ENCODE measurements around the gene HPS1. TPM values are rescaled to one million over a fixed set of nuclear protein-coding genes. Genes with fewer than 3 reads are reported as not detected.

Gene HPS1
- total RNA-seq, 1 experiment from 2014 or later, result 47.4 TPM

- Histone ChIP-seq H2AFZ (ENCODE audit: low read length) (no peak overlapping the region), H3K14ac (ENCODE audit: insufficient read depth, low read length) (no peak overlapping the region), H4K91ac (ENCODE audit: insufficient read length, low read depth, low read length) (no peak overlapping the region), H3K23ac (ENCODE audit: insufficient read length, low read depth, low read length) (no peak overlapping the region), H3T11ph (ENCODE audit: low read length) (no peak overlapping the region), H2BK120ac (ENCODE audit: low read depth, low read length, poor library complexity, severe bottlenecking) (no peak overlapping the region), H4K20me1 (ENCODE audit: control insufficient read depth, insufficient read depth, insufficient read length) (no peaks in the 10 kb centered on the region), H3K56ac (ENCODE audit: insufficient read length, low read depth, low read length) (no peak overlapping the region), H3K9me3 (ENCODE audit: control insufficient read depth, low read depth, low read length) (no peaks in the 10 kb centered on the region), H2BK5ac (ENCODE audit: insufficient read length, low read length) (no peak overlapping the region), H3K4me2 (ENCODE audit: insufficient read depth, insufficient read length, low read length) (no peak overlapping the region), H2BK20ac (ENCODE audit: low read depth, low read length, poor library complexity, severe bottlenecking) (no peak overlapping the region), H2BK12ac (ENCODE audit: insufficient read length, low read depth, low read length) (no peak overlapping the region), H2BK15ac (ENCODE audit: low read depth, low read length) (no peak overlapping the region), H2AK5ac (ENCODE audit: insufficient read length, low read length) (no peak overlapping the region), H3K4ac (ENCODE audit: low read depth, low read length) (no peak overlapping the region), H3K27me3 (ENCODE audit: insufficient read depth, low read length) (no peaks in the 10 kb centered on the region), H3K27ac (ENCODE audit: insufficient read length, low read depth, low read length) (no peak overlapping the region), H3K23me2 (ENCODE audit: insufficient read length, low read depth, low read length, poor library complexity, severe bottlenecking) (no peaks in the 10 kb centered on the region), H3K79me1 (ENCODE audit: insufficient read depth, low read depth, low read length, poor library complexity, severe bottlenecking) (no peaks in the 10 kb centered on the region), H3K18ac (ENCODE audit: insufficient read length, low read depth, low read length) (no peak overlapping the region), H4K5ac (ENCODE audit: insufficient read length, low read depth, low read length) (no peak overlapping the region), H3K4me1 (ENCODE audit: insufficient read depth, low read length) (no peaks in the 10 kb centered on the region), H4K8ac (replicated peaks; ENCODE audit: insufficient read length, low read depth, low read length) (no peak overlapping the region), H3K79me2 (ENCODE audit: insufficient read depth, low read length) (no peaks in the 10 kb centered on the region), H3K9ac (ENCODE audit: extremely low read depth, insufficient read length, low read length) (no peak overlapping the region)
- DNase-seq, result no peak
- WGBS (ENCODE audit: extremely low coverage, insufficient read length, low lambda C conversion rate), result no CpG with 5 or more reads among the region's 2 CpGs
- Mint-ChIP-seq H3K27me3 (ENCODE audit: low read depth) (peaks cover 7% of the 10 kb centered on the region), H3K36me3 (ENCODE audit: insufficient read depth in 1 of 3, low read depth in 3 of 3) (peaks cover 0 to 9% (median 0%) of the 10 kb centered on the region in 3 experiments; a peak in 3 of 7 replicates), H3K4me1 (0 out of 4 replicates have a peak, but pooled peaks cover 0 to 3% of the 10 kb centered on the region in 2 experiments), H3K4me3 (no peak overlapping the region), H3K9me3 (peaks cover 9 to 11% of the 10 kb centered on the region in 2 experiments; a peak in 4 of 5 replicates), H3K27ac (no peak overlapping the region)
- TF ChIP-seq CTCF (conservative IDR thresholded peaks at IDR 0.05), result no peak
These were observed 35.4 kb upstream of the HPS1 start for GRCh38 chr10:98482096-98482495.
